CD4-positive, alpha-beta T cell treated with Interleukin-10 for 1 hour (primary cell): Measurements from ENCODE around the gene MARCHF3.
"Not testable (repeated sequence)": the region's sequence is repeated elsewhere in the genome, so short reads cannot be mapped to it uniquely, and the experiment has no call there.

Experiments used
- DNase-seq: peaks from one replicate; pipeline ENCODE4 v3.0.0-alpha.2; 2020

The MARCHF3 gene

DNA sequence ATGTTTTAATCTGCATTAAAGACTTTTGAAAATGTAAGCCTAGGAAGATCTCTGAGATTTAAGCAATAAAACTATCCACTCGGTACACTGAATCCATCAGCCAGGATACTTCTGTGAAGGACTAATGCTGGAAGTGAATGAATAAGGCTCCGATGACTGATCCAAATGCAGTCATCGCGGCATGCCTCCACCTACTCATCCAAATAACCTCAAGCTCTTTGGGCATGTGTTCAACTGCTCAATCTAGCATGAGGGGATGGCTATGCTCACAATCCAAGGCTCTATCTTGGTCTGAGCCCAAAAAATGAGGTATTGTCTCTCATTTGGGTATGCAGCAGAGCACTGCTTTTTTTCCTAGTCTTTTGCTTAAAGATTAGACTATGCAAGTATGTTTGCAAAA is 19.2 kb downstream of the MARCHF3 start:
- DNase-seq = no peak

DNA sequence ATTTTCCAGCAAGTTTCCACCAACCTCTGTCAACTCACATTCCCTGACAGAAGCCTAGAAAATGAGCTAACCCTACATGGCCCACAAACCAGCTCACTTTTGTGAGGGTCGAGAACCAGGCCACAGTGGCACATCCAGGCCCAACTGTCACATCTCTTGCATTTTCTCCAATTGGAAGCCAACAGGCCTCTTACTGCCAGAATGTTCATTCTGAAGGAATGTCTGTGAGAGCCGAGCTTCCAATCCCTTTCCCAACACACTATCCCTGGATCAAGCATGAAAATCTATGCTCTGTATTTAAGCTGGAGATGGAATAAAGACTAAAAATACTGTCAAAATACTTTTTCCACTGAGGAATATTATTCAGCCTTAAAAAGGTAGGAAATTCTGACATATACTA is 20.0 kb downstream of the MARCHF3 start:
- no peak for DNase-seq

DNA sequence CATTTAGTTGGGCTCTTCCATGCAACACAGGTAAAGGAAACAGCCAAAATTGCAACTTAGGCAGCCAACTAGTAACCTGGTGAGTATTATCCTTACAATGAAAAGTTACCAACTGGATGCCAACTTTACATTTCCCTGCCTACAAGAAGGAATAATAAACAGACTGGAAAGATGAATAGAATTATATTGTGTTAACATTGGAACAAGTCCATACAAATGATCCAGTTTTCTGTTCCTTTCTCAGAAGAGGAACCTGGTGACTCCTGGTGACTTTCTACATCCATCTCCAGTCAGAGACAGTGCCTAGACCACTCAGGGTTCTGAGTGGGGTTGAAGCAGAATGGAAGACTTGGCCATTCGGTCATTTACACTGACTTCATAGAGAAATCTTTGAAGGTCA is 20.6 kb downstream of the MARCHF3 start:
- no peak for DNase-seq

DNA sequence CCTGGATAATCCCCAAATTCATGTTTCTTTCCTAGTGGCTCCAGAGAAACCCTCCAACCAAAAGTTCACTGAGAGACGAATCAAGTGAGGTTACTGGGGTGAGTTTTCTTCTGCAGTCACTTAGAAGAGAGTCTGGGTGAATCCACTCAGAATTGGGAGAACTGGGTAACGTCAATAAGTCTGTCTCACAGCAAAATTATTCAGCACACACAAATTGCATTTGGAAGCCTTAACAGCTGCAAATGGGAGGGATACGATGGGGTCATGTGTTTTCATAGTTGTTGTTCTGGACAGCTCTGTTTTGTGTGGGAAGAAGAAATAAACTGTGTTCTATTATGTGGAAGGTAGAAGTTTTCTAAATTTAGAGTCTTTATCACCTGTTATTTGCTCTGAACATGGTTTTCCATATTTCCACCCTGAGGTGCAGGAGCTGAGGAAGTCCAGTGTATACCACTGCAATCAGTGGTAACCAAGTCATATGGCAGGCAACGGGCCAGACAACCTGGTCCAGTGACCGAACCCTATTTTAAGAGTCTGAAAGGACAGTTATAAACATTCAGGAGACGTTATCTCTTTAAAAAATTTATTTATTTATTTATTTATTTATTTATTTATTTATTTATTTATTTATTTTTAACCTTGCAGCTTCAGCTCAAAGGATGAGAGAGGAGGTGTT is 21.9 kb downstream of the MARCHF3 start:
- no peak for DNase-seq

DNA sequence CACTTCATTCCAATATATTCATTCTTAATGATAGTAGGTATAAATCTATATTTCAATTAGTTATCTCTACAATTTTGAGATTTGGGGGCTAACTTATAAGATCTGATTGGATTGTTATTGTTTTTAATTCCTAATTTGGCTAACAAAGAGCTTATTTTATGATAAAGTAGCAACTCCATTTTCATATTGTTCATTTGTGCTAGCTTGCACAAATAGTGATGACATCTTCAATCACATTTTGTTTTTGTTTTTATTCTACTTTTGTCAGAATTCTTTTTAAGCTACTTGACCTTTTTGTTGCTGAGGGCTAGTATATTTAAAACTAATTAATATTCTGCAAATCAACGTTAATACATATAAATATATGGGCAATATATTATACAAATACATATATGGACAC is 22.8 kb downstream of the MARCHF3 start:
- DNase-seq = no peak

DNA sequence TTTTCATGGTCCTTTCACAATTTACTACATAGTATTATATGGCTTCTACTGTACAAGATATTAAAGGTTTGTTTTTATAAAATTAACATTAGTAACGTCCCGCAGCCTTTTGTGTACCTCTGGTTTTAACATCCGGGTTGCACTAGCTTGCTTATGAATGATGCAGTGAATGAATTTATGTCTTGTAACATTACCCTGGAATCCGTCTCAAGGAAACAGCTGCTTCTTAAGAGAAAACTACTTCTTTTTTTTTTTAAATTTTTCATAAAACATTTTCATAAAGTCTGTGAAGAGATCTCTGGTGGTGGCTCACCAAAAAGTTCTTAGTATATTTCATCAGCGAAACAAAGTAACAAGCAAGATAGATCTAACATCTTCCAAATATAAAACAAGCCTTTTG is 23.6 kb downstream of the MARCHF3 start:
- DNase-seq = no peak

DNA sequence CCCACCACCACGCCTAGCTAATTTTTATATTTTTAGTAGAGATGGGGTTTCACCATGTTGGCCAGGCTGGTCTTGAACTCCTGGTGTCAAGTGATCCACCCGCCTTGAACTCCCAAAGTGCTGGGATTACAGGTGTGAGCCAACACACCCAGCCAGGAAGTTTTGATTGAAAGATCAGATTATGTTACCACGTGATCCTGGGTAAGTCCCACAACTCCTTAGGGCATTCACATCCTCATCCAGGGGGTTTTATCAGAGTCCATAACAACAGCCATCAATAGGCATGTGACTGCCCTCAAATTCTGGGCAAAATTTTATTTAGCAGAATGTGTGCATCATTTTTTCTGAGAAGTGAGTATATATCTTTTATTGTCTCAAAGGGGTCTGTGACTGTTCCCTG is 25.1 kb downstream of the MARCHF3 start:
- not testable (repeated sequence) for DNase-seq

DNA sequence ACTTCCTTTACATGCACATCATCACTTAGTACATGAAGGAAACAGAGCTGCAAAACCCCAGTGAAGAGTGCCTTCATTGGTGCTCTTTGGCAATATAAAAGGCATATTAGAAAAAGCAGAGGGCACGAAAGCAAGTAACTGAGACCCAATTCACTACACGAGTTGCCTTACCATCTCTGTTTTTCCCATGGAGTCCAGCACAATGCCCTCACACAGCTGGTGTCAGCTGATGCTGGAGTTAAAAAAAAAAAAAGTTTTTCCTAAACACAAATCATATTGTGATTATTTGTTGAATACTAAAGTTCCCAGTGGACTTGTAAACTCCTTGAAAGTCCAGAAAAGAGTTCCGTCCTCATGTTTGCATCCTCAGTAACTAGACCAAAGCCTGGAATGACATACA is 25.6 kb downstream of the MARCHF3 start:
- DNase-seq = no peak

DNA sequence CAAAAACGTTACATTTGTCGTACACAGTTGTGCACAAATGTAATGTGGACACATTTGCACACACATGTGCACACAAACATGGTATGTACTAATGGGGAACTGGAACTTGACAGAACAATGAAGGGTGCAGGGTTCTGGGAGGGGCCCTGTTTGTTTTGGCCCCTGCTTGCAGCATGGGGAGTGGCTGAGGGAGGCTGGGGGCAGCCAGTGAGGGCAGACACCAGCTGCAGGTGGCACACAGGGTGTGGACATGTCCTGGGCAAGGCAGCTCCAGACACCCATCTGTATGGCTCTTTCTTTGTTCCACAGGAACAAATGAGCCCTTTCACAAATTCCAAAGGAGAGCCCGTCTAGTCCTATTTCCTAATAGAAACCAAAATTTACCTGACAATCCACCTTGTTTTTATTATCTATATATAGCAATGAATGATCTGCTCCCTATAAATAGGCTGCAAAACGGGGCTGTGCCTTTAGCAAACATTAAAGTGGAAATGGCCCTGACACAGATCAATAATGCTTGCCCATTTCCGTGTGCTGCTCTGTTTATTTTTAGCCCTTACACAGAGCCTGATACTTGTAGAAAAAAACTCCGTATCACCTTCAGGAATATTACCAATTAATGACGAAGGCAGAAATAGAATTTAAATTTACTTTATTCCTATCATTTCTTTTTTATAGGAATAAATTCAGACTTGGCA is 26.4 kb downstream of the MARCHF3 start:
- no peak for DNase-seq

DNA sequence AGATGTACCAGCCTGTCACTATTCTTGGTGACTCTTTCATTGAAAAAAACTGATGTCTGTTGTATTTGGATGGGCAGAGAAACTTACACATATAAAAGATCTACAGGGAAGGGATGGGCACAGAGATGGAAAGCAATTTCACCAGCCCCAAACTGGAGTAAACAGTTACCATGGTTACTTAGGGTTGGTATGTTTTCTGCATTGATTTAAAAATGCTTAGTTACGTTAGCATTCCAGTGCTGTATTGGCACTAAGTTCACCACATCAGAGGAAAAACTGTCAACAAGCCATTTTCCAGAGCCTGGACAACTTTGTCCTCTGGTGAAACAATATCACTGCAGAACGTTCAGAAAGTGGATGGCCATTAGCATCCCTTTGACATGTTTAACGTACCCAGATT is 28.0 kb downstream of the MARCHF3 start:
- DNase-seq = no peak

DNA sequence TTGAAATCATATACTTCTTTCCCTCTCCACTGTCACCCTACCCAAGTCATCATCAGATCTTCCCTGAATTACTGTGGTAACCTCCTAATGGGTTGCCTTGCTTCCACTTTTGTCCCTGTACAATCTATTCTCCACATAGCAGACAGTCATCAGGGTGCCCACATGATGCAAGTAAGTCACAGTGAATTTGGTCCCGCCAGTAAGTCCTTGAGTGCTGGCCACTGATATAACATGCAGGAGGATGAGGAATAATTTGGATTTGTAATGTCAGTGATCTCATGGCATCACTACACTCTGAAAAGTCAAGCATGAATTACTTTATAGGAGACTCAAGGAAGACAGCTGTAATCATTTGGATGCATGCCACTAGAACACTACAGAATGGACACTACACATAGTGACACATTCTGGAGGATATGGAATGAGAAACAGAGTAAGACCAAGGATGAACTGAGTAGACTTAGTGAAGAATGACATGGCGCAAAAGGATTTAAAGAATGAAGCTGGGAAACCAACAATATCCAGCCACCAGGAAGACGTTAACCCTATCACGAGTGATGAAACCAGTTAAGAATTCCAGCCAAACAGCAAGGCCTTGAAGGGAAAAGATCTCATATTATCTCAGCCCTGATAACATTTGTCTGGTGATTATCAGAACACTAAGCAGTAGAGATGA is 28.6 kb downstream of the MARCHF3 start:
- DNase-seq = no peak

DNA sequence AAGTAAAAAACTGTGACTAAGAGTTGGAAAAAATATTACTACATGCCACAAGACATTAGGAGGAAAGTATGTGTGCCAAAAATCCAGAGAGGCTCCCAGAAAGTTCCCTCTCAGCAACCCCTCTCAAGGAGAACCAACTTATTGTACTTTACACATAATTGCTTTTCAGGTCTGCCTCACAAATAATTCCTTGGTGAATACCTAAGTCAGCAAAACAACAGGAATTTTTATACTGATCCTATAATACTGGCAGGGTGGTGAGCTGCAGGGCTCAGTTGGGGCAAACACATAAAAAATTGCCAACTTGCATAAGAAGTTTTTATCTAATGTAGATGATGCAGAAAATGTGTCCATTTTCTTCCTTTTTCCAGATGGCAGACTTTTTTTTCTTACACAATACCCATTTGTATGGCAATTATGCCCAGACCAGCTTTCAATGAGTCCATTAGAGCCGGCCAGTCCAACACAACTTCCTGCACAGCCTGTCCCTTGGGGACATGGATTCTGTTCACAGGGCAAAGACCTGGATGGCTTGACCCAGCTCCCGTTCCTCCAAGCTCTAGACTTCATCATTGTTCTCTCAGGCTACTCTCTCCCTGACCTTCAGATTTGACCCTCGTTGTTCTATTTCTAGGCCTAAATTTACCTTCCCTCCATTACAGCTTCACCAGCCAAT is 31.3 kb downstream of the MARCHF3 start:
- no peak for DNase-seq

DNA sequence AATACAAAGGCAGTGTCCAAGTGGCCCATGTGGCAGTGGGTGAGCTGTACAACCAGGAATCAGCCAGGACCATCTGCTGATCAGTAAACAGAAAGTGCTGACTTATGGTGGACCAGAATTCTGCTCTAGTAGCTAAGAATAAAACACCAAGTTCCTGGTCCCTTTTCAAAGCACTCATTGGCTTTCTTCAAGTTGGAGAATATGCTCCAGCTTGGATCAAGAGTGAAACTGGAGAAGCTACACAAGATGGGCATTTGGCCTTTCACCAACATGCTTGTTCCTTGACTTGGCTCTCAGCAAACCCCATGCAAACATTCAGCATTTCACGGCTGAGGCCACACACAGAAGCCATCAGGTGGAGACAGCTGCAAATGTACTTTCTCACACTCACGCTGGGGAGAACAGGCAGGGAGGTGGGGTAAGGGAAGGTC is 32.1 kb downstream of the MARCHF3 start:
- no peak for DNase-seq

DNA sequence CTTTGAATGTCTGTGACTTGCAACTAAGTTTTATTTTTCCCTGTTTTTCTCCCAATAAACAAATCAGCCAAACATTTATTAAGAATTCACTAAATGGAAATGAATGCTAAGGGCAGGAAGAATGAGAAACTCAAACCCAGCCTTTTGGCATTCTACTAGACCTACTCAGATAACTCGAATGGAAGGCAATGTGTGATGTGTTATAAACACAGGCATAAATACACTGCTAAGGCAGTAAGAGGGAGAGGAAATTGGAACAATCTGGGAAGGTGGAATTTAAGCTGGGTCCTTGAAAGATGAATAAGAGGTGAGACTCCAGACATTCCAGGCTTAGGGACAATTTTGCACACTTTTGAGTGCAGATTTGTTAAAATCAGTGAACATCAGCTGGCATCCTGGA is 34.7 kb downstream of the MARCHF3 start:
- DNase-seq = no peak

DNA sequence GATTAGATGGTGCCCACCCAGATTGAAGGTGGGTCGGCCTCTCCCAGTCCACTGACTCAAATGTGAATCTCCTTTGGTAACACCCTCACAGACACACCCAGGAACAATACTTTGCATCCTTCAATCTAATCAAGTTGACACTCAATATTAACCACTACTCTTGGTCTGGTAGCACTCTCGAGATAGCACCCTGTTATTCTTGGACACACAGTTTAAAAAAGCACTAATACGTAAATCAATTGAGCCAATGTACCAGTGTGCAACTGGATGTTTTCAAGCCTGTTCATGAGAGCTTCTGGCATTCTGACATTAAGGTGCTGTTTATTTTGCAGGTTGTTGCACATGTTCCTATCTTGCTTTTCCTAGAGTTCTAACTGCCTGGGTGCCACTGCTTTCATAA is 35.3 kb downstream of the MARCHF3 start:
- DNase-seq = no peak

DNA sequence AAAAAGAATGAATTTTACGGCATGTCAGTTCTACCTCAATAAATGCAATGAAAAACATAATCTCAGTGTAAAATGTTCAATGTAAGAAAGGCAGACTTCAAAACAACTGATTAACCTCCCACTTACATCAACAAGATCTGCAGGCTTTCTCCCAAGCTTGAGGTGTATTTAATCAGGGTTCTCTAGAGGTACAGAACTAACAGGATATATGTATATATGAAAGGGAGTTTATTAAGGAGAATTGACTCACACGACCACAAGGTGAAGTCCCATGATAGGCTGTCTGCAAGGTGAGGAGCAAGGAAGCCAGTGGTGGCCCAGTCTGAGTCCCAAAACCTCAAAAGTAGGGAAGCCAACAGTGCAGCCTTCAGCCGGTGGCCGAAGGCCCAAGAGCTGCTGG is 35.9 kb downstream of the MARCHF3 start:
- DNase-seq = no peak

DNA sequence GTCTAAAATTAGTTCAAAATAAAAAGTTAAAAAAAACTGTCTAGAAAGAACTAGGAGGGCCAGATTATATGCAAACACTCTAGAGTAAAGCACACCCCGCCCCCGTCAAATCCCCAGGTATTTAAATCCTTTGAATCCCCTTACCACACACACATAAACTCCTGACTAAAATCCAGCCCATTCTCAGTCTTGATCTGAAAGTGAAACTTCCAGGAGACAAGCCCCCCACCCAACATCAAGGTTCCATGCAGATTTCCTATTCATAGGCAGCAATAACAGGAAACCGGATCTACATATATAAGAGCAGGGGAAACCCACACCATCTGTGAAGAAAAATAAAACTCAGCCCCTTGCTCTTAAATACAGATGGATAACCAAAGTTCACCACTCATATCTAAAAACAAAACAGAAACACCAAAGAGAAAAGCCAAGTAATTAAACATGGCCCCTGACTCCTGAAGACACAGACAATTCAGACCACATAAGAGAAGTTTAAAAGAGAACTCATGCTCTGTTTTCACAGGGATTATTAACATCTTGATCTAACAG is 42.3 kb downstream of the MARCHF3 start:
- peak; percentile 48 for DNase-seq

DNA sequence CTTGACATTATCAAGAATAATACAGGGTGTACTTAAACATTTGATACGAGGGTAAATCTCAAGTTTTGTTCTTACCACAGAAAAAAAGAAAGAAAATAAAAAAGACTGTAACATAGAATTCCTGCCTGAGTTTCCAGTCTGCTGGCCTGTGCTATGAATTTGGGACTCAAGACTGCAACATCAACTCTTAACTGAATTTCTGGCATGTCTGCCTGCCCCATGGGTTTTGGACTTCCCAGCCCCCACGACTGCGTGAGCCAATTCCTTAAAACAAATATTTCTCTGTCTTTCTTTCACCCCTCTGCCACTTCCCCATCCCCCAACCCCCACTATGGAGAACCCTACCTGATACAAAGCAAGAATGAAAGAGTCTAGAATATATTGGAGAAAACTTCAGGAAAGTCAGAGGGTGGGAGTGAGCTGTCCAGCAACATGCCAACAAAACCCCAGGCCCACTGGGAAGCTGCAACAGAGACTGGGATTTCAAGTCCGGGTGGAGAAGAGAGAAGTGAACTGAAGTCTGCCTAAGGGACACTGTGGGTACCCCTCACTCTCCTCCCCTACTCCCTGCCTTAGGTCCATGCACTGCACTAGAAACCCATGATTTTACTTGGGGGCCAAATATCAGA is 43.0 kb downstream of the MARCHF3 start:
- no peak for DNase-seq

DNA sequence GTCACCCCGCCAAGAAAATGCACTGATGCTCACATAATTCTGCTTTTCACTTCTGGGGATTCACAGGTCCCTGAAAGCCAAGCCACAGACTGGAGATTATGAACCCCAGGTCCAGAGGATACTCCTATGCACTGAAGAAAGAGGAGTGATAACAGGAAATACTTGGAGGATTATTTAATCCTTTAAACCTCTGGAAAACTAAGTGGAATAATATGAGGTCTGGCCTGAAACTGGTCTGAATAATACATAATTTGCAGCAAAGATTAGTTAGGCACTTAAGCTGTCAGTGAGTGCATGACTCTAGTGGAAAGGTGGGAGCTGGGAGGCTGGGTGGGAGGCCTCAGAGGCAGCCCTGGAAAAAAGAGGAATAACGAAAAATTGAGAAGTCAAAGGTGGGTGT is 45.7 kb downstream of the MARCHF3 start:
- no peak for DNase-seq

DNA sequence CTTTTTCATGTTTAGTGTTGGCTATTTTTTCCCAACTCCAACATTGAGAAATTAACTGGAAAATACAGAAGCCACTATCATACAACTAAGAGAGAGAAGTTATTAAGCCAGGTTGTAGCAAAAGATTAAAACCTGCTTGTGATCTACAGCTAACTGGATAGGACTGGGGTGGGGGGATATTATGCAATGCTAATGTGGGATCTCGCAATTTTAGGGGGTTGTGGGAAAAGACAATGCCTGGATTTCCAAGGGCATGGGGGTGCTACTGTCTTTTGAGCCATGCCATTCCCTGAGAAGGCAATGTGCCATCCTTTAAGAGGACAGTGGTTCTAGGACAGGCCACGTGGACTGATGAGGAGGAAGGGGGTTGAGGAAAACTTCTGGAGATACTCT is 46.5 kb downstream of the MARCHF3 start:
- no peak for DNase-seq

DNA sequence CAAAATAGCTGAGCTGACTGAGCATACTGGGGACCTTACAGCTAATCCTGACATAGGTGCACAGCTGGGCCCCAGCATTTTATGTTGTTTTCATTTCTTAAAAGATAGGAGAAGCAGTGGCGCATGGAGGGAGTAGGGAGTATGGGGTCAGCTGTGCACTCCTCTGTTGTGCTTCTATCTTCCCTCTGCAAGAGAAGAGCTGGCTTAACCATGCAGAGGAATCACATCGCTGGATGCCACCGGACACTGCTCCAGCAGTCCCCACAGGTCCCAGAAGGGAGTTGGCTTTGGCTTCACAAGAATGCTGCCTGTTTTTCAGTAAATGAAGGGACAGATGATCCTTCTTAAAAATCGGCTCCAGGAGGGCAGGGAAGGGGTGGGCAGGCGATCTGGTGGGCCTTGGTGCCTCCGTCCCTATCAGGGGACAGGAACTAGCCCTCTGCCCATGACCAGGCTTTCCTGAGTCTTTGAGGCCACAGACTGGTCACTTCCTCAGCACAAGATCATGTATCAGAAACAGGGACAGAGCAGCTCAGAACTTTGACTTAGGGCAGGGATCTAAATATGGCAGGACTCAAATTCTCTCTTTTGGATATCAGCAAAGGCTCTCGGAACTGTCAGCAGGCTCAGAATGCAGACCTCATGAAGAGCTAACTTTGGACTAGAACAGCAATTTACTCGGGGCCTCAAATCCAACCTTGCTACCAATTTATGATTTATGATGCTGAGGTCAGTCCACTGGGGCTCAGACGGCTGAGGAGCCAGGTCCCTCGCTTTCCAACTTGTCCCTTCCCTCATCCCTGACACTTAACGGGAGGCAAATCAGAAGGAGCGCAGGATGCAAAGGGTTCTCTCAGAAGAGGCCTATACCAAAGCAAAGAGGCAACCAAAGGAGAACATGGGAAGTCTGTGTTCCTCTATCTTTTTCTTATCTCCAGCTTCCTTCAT is 47.2 kb downstream of the MARCHF3 start:
- DNase-seq = no peak

DNA sequence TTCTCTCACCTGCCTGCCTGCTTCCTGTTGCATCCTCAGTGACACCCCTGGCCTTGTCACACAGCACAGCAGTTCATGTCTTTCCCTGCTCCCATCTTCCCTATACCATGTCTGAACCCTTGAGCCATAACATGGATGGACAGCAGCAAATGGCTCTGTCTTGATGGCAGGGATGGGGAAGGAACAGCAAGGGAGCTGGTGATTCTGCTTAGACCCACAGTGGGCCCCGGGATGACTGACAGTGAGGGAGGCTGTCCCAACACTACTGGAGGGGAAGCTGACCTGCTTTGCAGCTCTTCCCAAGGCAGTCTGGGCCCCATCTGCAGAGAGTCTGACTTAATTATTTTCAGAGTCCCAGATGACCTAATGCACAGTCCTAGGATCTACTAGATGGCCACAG is 48.2 kb downstream of the MARCHF3 start:
- no peak for DNase-seq
